Ecto neural progenitor cell (in vitro differentiated cells): ENCODE data around the gene NLRC3.
"Not testable (repeated sequence)": the region's sequence is repeated elsewhere in the genome, so short reads cannot be mapped to it uniquely, and the experiment has no call there.

Experiments
- DNase-seq: peaks from one replicate; pipeline ENCODE4 v3.0.0-alpha.2; 2018; ENCODE audit warnings: low spot score

The NLRC3 gene

GRCh38 chr16:3513892-3514583, 63.2 kb downstream of the NLRC3 start:
- no peak for DNase-seq

DNA sequence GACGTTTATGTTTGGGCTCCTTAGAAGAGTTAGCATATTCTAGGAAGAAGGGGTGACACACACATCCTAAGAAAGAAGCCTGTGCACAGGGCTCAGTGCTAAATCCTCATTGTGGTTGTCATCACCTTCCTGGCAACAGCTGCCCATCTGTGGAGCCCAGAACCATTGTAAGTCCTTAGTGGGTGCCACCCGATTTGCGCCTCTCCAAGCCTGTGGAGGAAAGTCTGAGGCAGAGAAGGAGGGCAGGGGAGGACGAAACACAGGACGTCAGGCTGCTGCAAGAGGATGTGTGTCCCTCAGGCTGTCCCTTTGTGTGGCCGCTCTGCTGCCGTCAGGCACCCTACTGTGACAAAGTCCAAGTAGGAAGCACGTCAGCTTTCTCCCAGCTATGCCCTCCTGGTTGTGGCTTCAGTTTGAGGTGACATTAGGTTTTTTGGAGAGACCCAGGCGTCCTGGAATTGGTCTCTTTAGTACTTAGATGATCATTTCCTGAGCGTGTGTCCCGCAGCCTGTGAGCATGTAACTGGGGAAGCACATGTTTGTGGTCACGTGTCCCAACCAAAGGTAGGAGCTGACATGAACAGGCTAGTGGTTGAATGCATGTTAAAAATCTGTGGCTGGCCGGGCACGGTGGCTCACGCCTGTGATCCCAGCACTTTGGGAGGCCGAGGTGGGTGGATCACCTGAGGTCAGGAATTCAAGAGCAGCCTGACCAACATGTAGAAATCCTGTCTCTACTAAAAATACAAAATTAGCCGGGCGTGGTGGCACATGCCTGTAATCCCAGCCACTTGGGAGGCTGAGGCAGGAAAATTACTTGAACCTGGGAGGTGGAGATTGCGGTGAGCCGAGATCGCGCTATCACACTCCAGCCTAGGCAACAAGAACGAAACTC, 65.7 kb downstream of the NLRC3 start:
- DNase-seq: no peak

- DNase-seq: no peak
Observed at GRCh38 chr16:3510416-3510815, 66.8 kb downstream of the NLRC3 start.

DNA sequence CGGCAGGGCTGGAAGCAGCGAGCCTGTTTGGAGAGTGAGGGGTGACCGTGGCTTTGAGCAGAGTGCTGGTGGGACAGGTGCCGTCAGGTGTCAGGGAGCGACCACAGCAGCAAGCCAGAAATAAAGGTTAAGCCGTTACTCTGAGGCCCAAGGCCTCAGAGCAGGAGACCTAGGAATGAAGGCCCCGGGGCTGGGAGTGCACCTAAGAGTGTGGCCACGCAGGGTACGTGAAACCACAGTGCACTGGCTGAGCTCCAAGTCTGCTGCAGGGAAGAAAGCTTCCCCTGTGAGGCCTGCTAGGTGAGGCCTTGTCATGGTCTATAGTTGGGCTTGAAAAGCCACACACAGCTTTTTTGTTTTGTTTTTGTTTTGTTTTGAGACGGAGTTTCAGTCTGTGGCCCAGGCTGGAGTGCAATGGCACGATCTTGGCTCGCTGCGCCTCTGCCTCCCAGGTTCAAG, 67.7 kb downstream of the NLRC3 start:
- DNase-seq: no peak

DNA sequence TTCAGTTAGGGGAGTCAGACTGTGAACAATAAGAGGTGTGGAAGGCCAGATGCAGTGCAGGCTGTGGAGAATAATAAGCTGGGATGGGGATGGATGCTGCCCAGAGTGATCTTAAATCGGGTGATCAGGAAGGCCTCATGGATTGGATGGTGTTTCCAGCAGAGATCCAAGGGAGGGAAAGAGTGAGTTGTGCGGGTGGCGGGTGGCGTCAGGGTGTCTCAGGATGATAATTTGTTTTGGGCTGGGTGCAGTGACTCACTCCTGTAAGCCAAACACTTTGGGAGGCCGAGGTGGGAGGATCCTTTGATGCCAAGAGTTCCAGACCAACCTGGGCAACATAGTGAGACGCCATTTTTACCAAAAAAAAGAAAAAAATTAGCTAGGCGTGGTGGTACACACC, 68.5 kb downstream of the NLRC3 start:
- DNase-seq: no peak

DNA sequence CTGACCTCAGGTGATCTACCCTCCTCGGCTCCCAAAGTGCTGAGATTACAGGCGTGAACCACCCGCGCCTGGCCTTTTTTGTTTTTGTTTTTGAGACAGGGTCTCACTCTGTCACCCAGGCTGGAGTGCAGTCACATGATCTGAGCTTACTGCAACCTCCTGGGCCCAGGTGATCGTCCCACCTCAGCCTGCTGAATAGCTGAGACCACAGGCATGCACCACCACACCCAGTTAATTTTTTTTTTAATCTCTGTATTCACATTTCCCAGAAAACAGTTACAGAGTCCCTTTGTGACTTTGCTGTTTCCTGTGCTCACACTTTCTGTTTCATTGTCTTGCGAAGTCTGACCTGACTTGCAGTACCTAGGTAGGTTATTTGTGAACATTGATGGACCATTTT, 73.7 kb downstream of the NLRC3 start:
- DNase-seq: no peak

GRCh38 chr16:3501783-3502400, 75.3 kb downstream of the NLRC3 start:
- no peak for DNase-seq

- DNase-seq: not testable (repeated sequence)
Observed at GRCh38 chr16:3501412-3501761, 75.8 kb downstream of the NLRC3 start.

GRCh38 chr16:3498988-3499387, 78.2 kb downstream of the NLRC3 start:
- DNase-seq: no peak

GRCh38 chr16:3497771-3498170, 79.4 kb downstream of the NLRC3 start:
- DNase-seq: no peak

- no peak for DNase-seq
Observed at GRCh38 chr16:3496386-3496785, 80.8 kb downstream of the NLRC3 start.

DNA sequence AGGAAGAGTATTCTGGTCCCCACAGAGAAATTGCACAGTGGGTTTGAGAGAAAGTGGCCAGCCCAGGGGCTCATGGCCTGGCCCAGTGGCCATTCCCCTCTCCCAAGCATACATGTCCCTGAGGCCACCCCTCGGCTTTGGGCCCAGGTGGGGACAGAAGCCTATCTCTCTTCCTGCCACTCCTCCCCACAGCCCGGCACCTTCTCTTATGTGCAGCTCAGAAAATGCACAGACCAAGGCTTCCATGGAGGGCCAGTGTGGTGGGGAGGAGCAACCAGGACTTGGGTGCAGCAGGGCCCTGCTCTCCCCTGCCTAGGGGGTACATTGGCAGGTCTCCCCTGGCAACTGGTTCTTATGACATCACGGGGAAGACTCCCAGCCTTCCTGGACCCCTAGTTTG, 82.0 kb downstream of the NLRC3 start, which contains the start of gene C16orf90:
TSS of gene C16orf90 (minus strand) at position 314 of the 400 bp plus-strand sequence. CDS start at position 246, 68 bp downstream.
- DNase-seq: no peak

GRCh38 chr16:3494386-3494973, 82.7 kb downstream of the NLRC3 start:
- no peak for DNase-seq

DNA sequence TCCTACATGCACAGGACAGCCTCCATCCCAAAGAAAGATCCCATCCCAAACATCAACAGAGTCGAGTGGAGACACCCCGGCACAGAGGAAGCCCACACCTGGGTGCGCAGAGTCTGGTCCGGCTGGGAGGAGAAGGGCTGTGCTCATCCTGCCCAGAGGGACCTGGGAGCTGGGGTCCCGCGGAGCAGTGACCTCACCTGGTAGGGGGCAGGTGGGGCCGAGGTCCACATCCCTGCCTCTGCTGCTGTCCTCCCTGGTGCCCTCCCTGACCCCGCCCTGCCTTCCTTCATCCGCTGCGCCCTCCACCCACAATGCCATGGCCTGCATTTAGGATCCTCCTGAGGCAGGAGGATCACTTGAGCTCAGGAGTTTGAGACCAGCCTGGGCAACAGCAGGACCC, 84.8 kb downstream of the NLRC3 start:
- DNase-seq: no peak

DNA sequence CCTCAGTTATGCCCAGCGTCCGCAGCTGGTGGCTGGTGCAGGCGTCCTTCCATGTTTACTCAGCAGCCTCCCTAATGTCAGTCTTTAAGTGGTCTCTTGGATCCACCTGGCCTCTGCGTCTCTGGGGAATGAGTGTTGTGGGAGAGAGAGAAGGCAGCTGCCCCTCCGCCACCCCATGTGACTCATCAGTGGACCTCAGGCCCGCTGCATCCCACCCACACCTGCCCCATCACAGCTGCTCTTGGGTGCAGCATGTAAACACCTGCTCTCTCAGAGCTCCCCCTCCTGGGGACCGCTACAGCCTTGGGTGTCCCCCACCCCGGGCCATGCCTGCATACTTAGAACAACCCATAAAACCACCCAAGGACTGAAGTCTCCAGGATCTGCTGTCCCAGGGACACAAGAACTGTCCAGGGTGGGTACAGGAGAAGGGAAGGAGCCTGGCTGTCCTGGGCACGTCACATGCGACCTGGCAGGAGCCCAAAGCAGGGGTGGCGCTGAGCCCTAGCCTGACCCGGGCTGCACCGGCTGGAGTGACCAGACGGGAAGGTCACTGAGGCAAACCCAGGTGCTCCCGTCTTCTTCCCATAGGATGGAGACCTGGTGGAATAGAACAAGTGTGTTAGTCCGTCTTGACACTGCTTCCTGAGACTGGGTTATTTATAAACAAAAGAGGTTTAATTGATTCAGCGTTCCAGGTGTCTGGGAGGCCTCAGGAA, 86.1 kb downstream of the NLRC3 start:
- DNase-seq: no peak
